HG03342 (cell line): ENCODE measurements around the gene CARNS1.
"Not testable (repeated sequence)": the region's sequence is repeated elsewhere in the genome, so short reads cannot be mapped to it uniquely, and the experiment has no call there.

ENCODE experiments used
- ATAC-seq: cut with Tn5 transposase; IDR thresholded peaks from one replicate; pipeline ENCODE4 v1.9.1; 2021; ENCODE audit warnings: mild to moderate bottlenecking, moderate library complexity; ENCODE audit not compliant: unreplicated experiment

The CARNS1 gene

DNA sequence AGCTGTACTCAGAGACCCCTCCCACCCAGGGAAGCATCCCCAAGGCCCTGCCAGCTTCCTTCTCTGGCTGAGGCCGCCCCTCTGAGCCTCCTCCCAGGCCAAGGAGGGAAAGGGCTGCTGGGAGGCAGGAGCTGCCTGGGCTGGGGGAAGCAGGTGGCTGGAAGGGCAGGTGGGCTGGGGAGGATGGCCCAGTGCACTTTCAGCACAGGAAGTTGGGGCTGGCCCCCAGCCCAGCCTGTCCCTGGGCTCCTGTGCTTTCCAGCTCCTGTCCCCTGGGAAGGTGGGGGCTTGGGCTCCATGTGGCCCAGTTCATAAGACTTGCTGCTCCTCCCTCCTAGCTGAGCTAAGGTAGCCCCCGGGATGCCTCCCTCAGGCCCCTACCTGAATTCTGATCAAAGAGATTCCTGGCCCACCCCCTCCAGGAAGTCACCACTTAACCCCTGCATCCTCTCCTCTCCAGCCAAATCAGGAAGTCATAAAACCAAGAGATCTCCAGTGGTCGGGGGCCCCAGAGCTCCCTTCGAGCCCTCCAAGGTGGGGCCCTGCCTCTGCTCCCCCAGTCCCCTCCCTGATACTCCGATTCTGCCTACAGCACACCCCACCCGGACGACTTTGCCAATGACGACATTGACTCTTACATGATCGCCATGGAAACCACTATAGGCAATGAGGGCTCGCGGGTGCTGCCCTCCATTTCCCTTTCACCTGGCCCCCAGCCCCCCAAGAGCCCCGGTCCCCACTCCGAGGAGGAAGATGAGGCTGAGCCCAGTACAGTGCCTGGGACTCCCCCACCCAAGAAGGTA lies 18.7 kb upstream of the CARNS1 start:
- ATAC-seq: no peak

DNA sequence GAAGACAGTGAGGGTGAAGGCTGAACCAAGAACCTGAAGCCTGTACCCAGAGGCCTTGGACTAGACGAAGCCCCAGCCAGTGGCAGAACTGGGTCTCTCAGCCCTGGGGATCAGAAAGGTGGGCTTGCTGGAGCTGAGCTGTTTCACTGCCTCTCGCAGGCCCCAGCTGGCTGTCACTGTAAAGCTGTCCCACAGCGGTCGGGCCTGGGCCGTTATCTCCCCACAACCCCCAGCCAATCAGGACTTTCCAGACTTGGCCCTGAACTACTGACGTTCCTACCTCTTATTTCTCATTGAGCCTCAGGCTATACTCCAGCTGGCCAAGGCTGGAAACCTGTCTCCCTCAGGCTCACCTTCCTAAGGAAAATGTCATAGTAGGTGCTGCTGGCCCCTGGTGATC lies 17.9 kb upstream of the CARNS1 start:
- ATAC-seq: no peak

DNA sequence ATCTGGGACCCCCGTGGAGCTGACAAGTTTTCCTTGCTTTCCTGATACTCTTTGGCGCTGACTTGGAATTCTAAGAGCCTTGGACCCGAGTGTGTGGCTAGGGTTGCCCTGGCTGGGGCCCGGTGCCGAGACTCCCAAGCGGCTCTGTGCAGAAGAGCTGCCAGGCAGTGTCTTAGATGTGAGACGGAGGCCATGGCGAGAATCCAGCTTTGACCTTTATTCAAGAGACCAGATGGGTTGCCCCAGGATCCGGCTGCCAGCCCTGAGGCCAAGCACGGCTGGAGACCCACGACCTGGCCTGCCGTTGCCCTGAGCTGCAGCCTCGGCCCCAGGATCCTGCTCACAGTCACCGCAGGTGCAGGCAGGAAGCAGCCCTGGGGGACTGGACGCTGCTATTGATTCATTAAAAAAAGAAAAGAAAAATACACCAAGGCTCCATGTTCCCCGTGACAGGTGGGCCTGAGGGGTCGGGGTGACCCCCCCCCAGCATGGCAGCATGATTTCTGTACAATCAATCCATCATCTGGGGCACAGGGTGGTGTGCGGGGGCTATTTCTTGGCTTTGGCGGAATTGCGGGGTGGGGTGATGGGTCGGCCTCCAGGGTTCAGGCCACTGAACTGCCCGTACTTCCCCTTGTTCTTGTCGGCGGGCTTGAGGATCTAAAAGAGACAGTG lies 17.4 kb upstream of the CARNS1 start:
- no peak for ATAC-seq

DNA sequence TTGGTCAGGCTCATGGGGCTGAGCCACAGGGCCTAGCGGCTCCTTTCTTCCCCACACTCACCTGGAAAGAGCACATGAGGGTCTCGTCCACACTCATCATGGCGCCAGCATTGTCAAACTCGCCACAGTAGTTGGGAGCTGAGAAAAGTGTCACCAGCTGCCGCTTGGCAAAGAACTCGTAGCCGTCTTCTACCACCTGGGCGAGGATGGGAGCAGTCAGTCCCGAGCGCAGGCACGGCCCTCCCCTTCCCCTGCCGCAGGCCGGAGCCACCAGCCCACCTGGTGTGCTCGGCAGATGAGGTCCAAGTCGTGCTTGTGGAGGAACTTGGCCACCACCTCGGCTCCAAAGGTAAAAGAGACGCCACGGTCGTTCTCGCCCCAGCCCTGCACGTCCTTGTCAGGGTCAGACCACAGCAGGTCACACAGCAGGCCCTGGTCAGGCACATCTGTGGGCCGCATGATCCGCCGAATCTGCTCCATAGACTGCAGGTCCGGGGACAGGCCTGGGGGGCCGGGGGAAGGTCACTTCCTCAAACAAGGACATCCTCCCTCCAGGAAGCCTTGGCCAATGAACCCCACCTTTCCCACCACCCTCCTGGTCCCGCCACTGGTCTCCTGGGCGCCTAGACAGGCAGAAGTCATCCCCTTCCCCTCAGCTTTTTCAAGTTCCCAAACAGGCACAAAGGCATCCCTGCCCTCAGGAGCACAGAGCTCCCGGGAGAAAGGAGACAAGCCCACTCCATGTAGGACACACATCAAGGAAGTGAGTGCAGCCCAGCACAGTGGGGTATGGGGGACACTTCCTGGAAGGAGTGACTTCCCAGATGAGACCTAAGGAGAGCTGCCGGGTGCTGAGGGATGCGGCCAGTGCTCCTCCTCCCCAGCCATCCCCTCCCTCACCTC lies 16.6 kb upstream of the CARNS1 start:
- ATAC-seq: no peak

DNA sequence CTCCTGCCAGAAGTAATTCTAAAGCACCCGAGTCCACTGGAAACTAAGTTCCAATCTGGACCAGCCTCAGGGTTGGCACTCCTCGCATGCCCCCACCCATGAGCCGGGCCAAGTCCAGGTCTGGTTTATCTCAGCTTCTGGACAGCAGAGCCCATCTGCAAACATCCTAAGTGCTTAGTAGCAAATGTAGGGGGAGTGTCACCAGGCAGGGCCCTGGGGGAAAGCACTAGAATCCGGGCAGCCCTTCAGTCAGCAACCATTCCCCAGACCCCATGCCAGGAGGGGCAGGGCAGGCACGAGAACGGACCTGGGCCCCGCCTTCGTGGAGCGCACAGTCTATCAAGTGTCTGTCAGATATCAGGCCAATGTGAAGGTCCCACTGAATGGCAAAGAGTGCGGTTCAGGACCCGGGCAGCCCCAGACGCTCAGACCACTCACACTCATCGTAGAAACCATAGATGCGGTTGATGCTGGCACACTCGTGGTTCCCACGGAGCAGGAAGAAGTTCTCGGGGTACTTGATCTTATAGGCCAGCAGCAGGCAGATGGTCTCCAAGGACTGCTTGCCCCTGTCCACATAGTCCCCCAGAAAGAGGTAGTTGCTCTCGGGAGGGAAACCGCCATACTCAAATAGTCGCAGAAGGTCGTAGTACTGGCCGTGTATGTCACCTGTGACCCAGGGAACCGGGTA lies 15.1 kb upstream of the CARNS1 start:
- no peak for ATAC-seq

DNA sequence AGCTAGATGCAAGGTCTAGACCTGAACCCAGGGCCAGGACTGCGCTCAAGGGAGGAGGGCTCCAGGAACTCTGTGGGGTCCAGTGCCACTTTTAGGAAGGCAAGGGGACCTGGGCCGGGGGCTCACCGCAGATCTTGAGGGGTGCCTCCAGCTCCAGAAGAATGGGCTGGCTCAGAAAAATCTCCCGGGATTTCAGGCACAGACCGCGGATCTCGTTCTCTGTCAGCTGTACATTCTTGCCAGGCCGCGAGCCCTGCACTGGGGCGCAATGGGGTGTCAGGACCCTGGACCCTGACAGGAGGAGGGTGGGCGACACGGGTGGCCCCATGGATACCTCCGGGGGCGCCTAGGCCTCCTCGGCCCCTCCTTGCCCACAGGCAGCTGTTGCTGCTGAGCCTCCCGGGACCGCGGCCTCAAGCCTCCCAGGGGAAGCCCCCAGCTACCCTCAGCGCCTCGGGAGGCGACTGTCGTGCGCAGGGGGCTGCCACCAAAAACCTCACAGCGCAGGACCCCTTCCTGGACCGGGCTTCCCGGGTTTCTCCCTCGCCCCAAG lies 14.5 kb upstream of the CARNS1 start:
- ATAC-seq: peak; percentile 19

DNA sequence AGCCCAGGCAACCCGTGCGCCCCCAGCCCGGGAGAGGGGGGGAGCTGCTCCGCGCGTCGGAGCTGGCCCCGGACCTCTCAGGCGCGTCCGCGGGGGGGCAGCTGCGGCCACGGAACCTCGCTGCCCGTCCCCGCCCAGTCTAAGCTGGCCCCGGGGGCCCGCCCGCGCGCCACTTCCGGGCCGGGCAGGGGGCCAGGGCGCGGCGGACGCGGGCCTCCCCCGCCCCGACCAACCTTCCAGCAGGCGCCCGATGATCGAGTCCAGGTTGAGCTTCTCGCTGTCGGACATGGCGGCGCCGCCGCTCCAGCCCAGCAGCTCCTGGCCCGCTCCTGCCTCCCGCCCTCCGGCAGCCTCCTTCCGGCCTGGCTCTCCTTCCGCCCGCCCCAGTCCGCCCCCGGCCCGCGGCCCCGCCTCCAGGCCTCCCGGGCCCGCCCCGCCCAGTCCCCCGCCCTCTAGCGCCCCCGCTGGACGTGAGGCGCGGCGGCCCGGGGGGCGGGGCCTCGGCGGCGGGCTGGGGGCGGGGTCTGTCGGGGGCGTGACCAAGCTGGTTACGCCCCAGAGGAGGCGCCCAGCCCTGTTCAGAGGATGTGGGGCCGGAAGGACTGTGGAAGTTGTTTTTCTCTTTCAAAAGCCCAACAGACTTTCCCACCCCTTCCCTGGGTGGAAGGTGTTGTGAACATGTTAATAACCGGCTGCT lies 13.8 kb upstream of the CARNS1 start, which contains the start of gene PPP1CA:
PPP1CA (minus strand) TSS at position 364 of the 697 bp plus-strand sequence; CDS start at position 288, 76 bp downstream.
- ATAC-seq: peak; percentile 57

DNA sequence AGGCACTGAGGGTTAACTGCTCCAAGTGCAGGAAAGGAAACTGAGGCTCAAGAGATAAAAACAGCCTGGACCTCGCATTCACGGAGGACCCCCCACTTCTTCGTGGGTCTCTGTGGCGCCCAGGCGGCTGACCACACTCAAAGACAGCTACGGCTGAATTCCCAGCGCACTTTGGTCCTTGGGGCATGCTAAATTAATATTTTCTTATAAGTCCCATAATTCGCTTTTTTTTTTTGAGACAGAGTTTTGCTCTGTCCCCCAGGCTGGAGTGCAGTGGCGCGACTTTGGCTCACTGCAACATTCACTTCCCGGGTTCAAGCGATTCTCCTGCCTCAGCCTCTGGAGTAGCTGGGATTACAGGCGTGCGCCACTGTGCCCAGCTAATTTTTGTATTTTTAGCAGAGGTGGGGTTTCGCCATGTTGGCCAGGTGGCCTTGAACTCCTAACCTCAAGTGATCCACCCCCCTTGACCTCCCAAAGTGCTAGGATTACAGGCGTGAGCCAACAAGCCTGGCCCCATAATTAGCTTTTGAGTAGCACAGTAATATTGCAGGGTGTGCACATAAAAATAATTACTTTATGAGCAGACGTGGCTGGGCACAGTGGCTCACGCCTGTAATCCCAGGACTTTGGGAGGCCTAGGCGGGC lies 13.2 kb upstream of the CARNS1 start:
- not testable (repeated sequence) for ATAC-seq

DNA sequence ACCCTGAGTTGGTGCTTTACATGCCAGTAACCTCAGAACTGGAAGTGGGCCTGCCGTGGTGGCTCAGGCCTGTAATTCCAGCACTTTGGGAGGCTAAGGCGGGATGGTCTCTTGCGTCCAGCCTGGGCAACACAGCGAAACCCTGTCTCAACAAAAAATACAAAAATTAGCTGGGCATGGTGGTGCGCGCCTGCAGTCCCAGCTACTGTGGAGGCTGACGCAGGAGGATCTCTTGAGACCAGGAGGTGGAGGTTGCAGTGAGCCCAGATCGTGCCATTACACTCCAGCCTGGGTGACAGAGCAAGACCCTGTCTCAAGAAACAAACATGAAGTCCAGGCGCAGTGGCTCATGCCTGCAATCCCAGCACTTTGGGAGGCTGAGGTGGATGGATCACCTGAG lies 12.4 kb upstream of the CARNS1 start:
- ATAC-seq: not testable (repeated sequence)

DNA sequence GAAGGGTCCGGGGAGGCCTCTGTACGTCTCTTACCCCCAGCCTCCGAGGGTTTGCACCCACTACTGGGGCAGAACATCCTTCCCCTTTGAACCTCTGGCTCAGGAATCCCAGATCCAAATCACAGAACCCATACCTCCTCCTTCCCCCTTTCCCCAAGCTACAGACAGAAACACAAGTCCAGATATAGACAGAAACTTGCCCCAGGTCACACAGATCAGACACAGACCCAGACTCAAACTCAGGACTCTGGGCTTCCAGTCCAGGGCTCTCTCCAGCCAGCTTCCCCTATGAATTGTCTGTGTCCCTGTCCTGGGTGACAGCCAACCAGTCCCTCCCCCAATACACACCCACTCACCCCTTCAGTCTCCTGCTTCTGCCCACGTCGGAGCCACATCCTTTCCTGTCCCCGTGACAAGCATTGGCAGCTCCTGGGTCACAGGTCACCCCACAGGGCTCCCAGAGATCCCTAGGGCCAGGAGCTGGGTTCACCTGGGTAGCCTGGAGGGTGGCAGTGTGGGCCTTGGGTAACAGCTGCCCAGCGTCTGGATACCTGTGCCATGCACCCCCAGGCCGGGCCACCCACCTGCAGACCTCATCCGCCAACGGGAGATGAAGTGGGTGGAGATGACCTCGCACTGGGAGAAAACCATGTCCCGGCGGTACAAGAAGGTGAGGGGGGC lies 10.8 kb upstream of the CARNS1 start:
- ATAC-seq: no peak

DNA sequence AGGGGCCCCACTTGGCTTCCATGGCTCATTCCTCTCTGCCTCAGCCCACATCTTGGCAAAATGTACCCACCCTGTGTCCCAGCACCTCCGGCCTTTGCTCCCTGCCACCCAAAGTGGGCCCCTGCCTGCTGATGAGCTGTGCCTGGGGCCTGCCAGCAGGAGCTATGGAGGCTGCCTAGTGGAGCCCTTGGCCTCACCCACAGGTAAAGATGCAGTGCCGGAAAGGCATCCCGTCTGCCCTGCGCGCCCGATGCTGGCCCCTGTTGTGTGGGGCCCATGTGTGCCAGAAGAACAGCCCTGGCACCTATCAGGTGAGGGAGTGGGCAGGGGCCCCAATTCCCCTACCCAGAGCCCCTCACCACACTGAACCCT lies 10.3 kb upstream of the CARNS1 start:
- ATAC-seq: no peak

DNA sequence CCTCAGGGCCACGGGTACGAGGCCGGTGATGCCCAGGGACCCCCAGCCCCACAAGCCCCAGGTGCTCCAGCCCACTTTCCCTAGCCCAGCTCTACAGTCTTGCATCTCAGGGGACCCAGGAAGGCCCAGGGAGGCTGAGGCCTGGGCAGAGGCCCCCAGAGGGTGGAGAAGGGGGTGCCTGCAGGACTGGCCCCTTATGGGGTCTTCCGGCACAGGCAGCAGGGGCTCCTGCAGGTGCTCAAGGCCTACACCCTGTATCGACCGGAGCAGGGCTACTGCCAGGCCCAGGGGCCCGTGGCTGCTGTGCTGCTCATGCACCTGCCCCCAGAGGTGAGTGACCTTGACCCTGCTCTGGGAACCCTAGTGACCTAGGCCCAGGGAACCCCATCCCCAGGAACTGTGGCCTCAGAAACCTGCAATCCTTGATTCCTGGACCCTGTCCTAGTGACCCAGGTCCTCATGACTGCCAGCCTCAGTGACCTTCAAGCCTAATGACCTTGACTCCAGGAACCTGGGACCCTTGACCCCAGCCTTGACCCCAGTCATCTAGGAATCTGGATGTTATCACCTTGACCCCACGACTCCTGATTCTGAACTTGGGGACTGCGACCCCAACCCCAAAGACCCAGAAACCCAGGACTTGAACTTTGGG lies 9.7 kb upstream of the CARNS1 start:
- no peak for ATAC-seq

DNA sequence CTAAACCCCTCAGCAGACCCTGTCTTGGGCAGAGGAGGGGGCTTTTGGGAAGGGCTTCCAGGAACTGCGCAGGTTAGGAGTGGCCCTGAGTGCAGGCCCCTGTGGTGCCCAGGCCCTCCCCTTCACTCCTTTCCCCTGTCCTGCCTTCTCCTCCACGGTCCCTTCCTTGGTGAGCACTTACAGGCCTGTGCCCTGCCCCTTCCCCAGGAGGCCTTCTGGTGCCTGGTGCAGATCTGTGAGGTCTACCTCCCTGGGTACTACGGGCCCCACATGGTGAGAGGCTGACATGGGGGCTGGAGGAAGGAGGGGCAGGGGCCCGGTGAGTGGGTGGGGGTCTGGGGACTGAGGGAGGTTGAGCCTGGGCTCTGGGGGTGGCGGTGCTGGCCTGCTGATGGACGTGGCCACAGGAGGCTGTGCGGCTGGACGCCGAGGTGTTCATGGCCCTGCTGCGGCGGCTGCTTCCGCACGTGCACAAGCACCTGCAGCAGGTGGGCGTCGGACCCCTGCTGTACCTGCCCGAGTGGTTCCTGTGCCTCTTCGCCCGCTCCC lies 9.0 kb upstream of the CARNS1 start:
- ATAC-seq: no peak

DNA sequence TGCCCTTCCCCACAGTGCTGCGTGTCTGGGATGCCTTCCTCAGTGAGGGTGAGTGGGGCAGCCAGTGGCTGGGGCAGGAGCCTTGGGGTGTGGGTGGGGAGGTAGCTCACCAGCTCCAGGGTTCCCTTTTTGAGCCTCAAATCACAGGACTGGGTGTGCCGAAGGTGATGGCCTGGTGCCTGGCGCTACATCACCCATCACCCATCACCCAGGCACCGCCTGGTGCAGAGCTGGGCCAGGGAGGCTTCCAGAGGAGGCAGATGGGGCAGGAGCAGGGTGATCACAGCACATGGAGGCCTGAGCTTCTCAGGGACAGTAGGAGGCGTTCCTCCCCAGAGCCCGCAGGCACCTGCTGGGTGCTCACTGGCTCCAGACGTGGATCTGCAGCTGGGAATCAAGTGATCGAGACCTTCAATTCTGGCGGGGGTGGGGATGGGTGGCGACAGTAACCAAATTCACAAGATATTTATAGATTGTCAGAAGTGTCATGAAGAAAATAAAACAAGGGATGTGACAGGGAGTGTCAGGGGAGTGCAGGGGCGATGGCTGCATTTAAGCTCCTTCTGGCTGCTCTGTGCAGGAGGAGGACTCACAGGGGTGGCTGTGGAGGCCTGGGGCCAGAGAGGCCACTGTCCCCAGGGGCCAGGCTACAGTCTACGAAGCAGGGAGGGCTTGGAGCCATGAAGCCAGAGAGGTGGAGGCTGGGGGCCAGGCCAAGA lies 8.3 kb upstream of the CARNS1 start:
- ATAC-seq: no peak

DNA sequence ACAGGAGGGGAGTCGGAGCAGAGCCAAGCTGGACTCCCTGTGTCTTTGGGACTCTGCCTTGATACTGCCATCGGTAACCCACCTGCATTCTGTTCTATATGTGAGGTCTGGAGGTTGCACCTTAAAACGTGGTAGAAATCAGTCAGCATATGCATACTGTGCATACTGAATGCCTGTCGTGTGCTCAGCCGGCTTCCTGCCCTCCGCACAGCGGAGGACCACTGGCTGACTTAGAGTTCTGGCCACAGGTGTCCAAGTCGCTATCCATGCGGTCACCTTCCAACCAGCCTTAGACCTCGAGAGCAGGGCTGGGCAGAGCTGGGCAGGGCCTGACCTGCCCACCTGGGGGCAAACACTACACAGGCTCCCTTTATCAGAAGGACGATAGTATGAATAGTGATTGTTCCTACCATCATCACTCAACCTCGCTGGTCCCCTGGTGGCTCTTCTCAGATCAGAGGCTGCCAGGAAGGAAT lies 7.8 kb upstream of the CARNS1 start:
- ATAC-seq: no peak

DNA sequence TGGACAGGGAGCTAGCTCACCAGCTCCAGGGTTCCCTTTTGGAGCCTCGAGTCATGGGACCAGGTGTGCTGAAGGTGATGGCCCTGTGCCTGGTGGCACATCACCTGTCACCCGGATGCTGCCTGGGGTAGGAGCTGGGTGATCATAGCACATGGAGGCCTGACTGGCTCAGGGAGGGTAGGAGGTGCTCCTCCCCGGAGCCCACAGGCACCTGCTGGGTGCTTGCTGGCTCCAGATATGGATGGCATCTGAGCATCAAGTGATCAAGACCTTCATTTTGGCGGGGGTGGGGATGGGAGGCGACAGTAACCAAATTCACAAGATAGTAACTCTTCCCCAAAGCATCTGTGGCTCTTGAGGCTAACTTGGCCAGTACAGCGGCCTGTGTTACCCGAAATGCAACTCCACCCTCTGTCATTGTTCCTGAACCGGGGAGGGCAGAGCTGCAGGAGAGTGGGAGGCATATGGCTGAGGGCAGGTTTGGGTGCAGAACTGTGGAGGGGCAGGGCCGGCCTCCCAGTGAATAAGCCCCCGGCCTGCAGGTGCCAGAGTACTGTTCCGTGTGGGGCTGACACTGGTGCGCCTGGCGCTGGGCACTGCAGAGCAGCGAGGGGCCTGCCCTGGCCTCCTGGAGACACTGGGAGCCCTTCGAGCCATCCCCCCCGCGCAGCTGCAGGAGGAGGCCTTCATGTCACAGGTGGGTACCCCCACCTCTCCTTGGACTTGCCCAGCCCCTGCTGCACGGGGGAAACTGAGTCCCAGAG lies 6.9 kb upstream of the CARNS1 start:
- ATAC-seq: no peak

DNA sequence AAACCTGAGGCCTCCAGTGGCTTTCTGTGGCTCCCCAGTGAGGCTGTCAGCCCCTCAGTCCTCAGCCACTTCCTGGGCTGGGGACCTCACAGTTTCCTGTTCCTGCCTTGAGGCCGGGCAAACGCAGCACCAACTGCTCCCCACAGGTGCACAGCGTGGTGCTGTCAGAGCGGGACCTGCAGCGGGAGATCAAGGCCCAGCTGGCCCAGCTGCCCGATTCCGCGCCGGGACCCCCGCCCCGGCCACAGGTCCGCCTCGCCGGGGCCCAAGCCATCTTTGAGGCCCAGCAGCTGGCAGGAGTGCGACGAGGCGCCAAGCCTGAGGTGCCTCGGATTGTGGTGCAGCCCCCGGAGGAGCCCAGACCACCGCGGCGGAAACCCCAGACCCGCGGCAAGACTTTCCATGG lies 6.2 kb upstream of the CARNS1 start:
- ATAC-seq: no peak
